Measurements from ENCODE around the gene ZNF558.

The ZNF558 gene

DNA sequence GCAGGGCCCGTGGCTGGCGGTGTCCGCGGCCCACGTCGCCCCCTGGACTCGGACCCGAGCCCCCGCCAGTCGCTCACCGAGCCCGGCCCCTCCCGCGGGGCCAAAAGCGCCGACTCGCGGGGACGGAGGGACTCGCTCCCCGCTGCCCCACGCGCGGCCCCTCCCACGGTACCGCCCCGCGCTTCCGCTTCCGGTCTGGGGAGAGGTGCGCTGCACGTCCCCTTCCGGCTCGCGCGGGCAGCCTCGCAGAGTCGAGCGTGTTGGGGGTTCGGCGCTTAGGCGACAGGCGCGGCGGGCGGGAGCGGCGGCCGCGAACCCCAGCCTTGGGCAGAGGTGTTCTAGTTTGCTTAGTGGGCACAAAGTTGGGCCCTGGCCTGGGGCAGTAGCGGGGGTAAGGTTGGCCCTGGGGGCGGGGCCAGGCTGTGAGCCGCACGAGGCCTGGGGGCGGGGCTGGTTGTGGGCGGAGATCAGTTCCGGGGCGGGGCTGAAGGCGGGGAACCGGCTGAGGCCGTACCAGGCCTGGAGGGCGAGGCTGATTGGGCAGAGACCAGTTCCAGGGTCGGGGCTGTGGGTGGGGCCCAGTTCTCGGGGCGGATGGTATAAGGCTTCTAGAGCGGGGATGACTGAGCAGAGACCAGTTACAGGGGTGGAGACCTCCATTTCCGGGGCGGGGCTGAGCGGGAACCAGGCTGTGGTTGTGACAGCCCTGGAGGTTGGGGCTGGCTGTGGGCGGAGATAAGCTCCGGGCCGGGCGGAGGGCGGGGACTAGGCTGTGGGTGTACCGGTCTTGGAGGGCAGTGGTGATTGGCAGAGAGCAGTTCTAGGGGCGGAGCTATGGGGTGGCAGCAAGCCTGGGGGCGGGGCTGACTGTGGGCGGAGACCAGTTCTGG is at the start of gene ZNF558, which contains the start of gene MBD3L1:
Gene ZNF558 (minus strand): TSS at position 173 of the 890 bp plus-strand sequence. CDS start 9,645 bp downstream, outside the sequence.
Gene MBD3L1 (plus strand): TSS at position 246 of the 890 bp plus-strand sequence. CDS start 10,302 bp downstream, outside the sequence.
- peak; percentile 93 for DNase-seq

DNA sequence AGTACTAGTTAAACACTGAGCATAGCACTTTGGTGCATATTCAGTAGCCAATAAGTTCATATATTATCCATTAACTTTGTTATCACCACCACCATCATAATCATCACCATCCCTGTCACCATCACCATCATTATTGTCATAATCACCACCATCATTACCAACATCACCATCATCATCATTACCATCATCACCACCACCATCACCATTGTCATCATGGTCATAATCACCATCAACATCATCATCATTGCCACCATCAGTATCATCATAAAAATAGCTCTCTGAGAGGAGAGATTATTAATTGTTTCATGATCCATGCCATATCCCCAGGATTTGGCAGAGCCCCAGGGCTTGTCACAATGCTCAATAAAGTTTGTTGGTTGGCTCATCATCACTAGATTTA is 49.4 kb upstream of the ZNF558 start:
- DNase-seq: no peak

DNA sequence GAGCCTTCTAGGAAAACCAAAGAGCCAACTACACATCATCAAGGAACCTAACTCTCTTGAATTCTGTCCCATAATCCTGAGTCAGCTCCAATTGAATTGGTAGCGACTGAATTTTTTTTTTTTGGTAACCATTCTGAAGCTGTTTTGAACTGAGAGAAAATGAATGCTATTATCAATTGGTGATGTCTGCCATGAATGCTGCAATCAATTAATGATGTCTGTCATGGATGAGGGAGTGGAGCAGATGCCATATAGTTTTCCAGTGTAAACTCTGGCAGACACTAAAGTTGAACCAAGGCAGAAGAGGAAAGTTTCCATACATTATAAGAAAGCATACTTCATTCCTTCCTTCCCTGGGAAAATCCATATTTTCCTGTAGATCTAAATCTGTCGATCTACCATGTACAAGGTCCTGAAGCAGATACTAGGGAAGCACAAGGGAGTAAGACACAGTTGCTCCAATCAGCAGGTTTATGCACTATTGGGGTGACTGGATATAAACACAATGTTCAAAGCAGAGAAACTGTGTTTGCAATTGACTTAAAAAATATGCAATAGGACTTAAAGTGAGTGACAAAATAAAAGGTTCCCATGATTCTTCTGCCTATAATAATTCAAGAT is 48.9 kb upstream of the ZNF558 start:
- no peak for DNase-seq

- no peak for DNase-seq
Observed at GRCh38 chr19:8877854-8878705, 46.0 kb upstream of the ZNF558 start.

DNA sequence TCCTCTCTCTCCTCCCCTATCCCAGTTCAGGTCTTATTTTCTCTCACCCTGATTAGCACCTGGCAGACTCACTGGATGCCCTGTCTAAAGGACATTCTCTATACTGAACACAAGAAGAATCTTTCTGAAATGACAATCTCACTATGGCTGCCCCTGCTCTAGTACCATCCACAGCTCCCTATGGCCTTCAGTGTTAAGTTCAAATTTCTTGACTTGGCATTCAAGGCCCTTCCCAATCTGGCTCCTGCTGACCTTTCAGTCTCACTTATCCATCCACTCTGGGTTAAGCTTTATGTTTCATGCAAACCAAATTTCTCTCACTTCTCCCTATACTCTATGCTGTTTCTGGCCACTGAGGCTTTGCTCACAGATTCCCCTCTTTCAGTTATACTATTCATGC is 34.2 kb upstream of the ZNF558 start:
- DNase-seq: no peak

- no peak for DNase-seq
Observed at GRCh38 chr19:8858260-8858659, 26.2 kb upstream of the ZNF558 start.

- DNase-seq: no peak
Observed at GRCh38 chr19:8850488-8850887, 18.4 kb upstream of the ZNF558 start.

- no peak for DNase-seq
Observed at GRCh38 chr19:8849232-8849631, 17.1 kb upstream of the ZNF558 start.

DNA sequence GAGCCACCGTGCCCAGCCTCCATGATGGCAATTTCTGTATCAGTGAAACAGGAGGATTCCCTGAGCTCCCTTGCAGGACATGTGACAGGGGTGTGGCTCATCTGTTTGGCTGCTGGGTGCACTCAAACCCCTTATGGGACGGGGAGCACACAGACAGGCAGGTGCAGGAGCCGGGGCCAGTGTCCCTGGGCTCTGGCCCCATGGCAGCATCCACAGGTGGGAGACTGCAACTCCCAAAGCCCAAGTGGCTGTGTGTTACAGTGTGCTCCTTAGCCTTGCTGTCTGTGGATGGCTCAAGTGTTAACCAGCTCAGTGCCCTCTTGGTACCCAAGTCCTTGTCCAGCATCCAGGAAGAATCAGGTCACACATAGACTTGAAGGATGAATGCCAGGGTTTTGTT is 14.7 kb upstream of the ZNF558 start:
- no peak for DNase-seq

DNA sequence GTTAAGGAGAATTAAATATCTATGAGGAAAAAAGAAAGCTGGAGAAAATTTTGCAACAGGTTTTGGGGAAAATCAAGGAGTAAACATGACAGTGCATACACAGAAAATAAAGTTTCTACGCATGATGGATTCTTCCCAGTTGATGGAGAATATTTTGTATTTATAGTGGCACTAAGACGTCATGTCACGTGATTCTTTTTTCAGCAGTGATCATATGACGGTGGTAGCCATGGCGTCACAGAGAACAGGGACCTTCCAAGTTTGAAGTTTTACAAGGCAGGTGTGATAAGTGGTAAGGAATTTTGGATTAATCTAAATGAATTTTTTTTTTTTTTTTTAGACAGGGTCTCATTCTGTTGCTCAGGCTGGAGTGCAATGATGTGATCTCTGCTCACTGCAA is 8.6 kb upstream of the ZNF558 start:
- no peak for DNase-seq

GRCh38 chr19:8835877-8836276 is 3.8 kb upstream of the ZNF558 start:
- DNase-seq: no peak

GRCh38 chr19:8835446-8835845 is 3.3 kb upstream of the ZNF558 start:
- no peak for DNase-seq

- DNase-seq: no peak
Observed at GRCh38 chr19:8831832-8832131, 322 bp downstream of the ZNF558 start.

- no peak for DNase-seq
Observed at GRCh38 chr19:8831373-8831772, 731 bp downstream of the ZNF558 start.

DNA sequence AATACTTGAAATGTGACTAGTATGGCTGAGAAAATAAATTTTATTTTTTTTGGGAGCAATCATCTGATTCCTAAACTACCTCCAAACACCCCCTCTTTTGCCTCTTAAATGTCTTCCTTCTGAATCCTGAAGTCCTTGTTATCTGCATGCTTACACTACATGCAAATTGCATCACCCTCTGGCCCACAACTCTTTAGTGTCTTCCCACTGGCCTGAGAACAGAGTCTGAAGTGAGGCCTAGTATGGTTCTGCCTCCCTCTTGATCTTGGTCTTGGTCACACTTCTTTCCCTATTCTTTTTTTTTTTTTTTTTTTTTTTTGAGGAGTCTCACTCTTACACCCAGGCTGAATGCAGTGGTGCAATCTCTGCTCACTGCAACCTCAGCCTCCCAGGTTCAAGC is 4.8 kb downstream of the ZNF558 start:
- no peak for DNase-seq

DNA sequence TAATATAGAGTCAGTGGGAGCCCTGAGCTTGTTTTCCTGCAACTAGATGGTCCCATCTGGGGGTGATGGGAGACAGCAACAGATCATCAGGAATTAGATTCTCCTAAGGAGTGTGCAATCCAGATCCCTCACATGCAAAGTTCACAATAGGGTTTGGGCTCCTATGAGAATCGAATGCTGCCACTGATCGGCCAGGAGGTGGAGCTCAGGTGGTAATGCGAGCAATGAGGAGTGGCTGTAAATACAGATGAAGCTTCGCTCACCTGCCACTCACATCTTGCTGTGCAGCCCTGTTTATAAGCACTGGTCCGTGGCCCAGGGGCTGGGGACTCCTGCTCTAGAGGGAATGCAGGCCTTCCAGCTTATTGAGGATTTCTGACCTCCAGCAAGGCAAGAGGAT is 5.7 kb downstream of the ZNF558 start:
- no peak for DNase-seq

DNA sequence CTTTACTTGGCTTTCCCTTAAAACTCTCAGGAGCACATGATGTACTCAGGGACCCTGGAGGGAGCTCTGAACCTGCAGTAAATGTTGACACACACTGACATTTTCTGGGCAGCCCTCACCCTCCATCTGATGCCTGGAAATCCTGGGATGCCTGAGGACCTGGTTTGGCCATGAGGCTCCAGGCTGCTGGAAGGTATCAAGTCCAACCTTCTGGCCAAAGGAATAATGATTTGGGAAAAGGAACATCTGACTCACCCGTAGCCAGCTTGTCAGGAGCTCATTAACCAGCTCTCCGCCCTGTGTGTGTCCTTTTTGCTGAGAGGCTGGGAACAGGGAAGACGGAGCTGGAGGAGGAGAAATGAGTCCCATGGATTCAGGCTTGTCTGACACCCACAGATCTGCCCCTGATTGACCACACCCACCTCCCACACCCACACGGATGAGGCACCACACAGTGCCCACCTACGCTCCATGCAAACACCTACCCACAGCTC is 10.3 kb downstream of the ZNF558 start:
- DNase-seq: no peak

- no peak for DNase-seq
Observed at GRCh38 chr19:8820234-8820633, 11.9 kb downstream of the ZNF558 start.

DNA sequence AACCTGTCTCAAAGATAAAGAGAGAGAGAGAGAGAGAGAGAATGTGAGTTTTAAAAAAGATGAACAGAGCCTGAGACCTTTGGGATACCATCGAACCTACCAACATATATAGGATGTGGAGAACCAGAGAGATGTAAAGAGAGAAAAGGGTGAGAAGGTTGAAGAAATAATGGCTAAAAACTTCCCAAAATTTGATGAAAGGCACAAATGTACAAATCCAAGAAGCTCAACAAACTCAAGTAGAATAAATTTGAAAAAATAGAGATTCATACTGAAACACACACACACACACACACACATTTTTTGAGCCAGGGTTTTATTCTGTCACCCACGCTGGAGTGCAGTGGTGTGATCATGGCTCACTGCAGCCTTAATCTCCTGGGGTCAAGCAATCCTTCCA is 16.3 kb downstream of the ZNF558 start:
- no peak for DNase-seq

DNA sequence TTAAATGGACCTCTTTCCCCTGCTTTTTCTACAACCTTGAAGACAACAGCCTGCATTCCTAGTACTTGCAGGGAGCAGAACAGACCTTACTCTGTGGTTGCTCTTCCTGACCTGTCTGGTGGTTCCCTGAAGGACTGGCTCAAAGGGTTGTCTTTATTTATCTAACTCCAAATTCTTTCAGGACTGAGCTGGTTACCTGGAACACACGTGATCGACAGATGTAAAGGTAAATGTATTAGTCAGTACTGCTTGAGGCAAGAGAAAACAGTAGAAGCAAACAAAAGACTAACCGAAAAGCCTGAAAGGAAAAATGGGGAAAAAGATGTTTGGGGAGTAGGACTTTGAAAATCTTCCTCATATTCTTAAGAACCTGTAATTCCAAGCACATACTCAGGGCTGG is 17.9 kb downstream of the ZNF558 start:
- no peak for DNase-seq

GRCh38 chr19:8811315-8812172 is 20.6 kb downstream of the ZNF558 start:
- no peak for DNase-seq

DNA sequence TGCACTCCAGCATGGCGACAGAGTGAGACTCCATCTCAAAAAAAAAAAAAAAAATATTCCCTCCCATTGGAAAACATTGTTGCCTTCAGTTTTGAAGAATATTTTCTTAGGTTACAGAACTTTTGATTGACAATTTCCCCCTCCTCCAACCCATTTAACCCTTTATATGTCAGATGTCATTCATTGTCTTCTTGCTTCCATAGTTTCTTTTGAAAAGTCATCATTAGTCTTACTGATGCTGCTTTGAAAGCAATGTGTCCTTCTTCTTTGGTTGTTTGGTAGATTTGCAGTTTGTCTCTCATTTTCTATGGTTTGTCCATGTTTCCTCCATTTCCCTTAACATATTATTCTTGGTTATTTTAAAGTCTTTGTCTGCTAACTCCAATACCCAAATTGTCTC is 25.4 kb downstream of the ZNF558 start:
- DNase-seq: no peak
